Measurements from ENCODE around the gene EXOC2.

Gene EXOC2

DNA sequence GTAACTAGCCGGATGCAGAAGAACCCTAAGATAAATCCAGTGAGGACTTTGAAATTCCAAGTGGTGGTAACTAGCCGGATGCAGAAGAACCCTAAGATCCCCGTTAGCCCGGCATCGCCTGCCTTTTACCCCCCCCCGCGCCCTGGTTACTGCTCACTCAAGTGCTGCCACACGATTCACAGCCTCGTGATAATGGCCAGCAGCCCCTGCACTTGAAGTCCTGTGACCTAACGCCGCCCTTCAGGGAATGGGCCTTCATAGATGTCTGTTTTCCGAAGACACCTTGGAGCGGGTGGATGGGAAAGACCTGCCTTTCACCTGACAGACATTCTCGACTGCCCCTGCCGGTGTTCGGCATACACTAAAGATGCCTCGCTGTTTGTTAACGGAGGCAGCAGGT is 163.9 kb downstream of the EXOC2 start:
- H3K9me3 ChIP-seq (ENCODE audit: control insufficient read depth, low read length), result no peaks in the 10 kb centered on the region
- no peak overlapping the region for H3K23ac ChIP-seq (ENCODE audit: low read length in 2 of 2)
- H4K8ac ChIP-seq (ENCODE audit: low read length), result no peak overlapping the region
- no peak overlapping the region for H3K9ac ChIP-seq (ENCODE audit: low read length)
- no peak overlapping the region for H3K4ac ChIP-seq (ENCODE audit: low read depth in 1 of 2, low read length in 2 of 2)
- no peak overlapping the region for H2AK5ac ChIP-seq (ENCODE audit: low read length, severe bottlenecking)
- no peaks in the 10 kb centered on the region for H3K27me3 ChIP-seq (ENCODE audit: control insufficient read depth in 1 of 2, insufficient read depth in 1 of 2, low read length in 2 of 2)
- no peak overlapping the region for H2BK15ac ChIP-seq (ENCODE audit: low read depth, poor library complexity, severe bottlenecking)
- no peak overlapping the region for H2AFZ ChIP-seq (ENCODE audit: low read depth, low read length)
- H4K91ac ChIP-seq (ENCODE audit: low read length), result no peak overlapping the region
- H3K4me3 ChIP-seq (ENCODE audit: insufficient read depth in 1 of 2, low read depth in 1 of 2, low read length in 2 of 2), result no peak overlapping the region
- no peak overlapping the region for H2BK12ac ChIP-seq (ENCODE audit: low read length in 2 of 2)
- H3K27ac ChIP-seq (ENCODE audit: low read length, poor library complexity, severe bottlenecking), result no peak overlapping the region
- peaks cover 25 to 32% of the 10 kb centered on the region in 2 experiments for H3K36me3 ChIP-seq (ENCODE audit: control insufficient read depth in 1 of 2, insufficient read depth in 2 of 2, low read depth in 1 of 2, low read length in 2 of 2)
- H3K79me1 ChIP-seq (replicated peaks; ENCODE audit: low read length, poor library complexity, severe bottlenecking), result peaks cover 8% of the 10 kb centered on the region
- no peak overlapping the region for H2BK120ac ChIP-seq (ENCODE audit: low read depth, low read length)
- DNase-seq, result no peak
- H2BK5ac ChIP-seq (ENCODE audit: low read depth, low read length, poor library complexity, severe bottlenecking), result no peak overlapping the region
- no peaks in the 10 kb centered on the region for H3K4me1 ChIP-seq (ENCODE audit: control insufficient read depth, insufficient read depth, low read depth, low read length)
- no peak overlapping the region for H3K4me2 ChIP-seq (ENCODE audit: low read length, poor library complexity, severe bottlenecking)
- no peak overlapping the region for H3K14ac ChIP-seq (ENCODE audit: low read length in 2 of 2)
- 91% methylated on average over 18 of the region's 18 CpGs for WGBS
- H3K18ac ChIP-seq (ENCODE audit: low read depth in 1 of 2, low read length in 2 of 2), result no peak overlapping the region

DNA sequence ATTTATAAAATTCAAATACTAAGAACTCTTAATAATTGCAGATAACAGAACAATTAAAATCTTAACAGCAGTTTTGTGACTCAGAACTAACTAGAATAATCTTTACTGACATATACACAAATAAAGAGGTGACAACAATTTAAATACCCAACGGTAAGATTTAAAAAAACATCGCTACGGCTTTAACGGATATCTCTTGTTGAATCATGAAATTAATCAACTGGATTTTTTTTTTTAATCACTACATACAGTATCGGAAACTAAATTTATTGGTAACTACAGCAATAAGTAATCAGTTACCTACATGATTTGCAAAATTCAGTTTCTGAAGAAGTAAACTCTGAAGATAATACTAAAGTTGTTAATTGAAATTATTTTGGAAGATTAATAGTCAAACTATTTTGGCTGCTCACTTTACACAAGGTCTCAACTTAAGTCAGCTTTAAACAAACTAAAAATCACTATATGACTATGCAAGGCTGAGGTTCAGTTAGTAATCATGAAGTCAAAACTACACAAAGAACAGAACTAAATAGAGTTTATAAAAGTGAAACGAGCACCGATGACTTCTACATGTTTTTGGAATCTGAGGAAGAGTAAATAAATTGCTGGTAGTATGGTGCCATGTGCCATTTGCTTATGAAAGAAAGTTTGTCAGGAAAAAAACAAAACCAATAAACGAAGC is 164.8 kb downstream of the EXOC2 start:
- WGBS, result 100% methylated on average over 3 of the region's 8 CpGs
- Histone ChIP-seq H4K91ac (ENCODE audit: low read length) (no peak overlapping the region), H3K4ac (ENCODE audit: low read depth in 1 of 2, low read length in 2 of 2) (no peak overlapping the region), H2BK12ac (ENCODE audit: low read length in 2 of 2) (no peak overlapping the region), H3K27me3 (ENCODE audit: control insufficient read depth in 1 of 2, insufficient read depth in 1 of 2, low read length in 2 of 2) (no peaks in the 10 kb centered on the region), H2AFZ (ENCODE audit: low read depth, low read length) (no peak overlapping the region), H3K36me3 (ENCODE audit: control insufficient read depth in 1 of 2, insufficient read depth in 2 of 2, low read depth in 1 of 2, low read length in 2 of 2) (peaks cover 19 to 35% of the 10 kb centered on the region in 2 experiments), H3K79me1 (replicated peaks; ENCODE audit: low read length, poor library complexity, severe bottlenecking) (peaks cover 8% of the 10 kb centered on the region), H3K9ac (ENCODE audit: low read length) (no peak overlapping the region), H2BK120ac (ENCODE audit: low read depth, low read length) (no peak overlapping the region), H3K18ac (ENCODE audit: low read depth in 1 of 2, low read length in 2 of 2) (no peak overlapping the region), H3K9me3 (ENCODE audit: control insufficient read depth, low read length) (no peaks in the 10 kb centered on the region), H2BK15ac (ENCODE audit: low read depth, poor library complexity, severe bottlenecking) (no peak overlapping the region), H3K4me1 (ENCODE audit: control insufficient read depth, insufficient read depth, low read depth, low read length) (no peaks in the 10 kb centered on the region), H3K14ac (ENCODE audit: low read length in 2 of 2) (no peak overlapping the region), H4K8ac (ENCODE audit: low read length) (no peak overlapping the region), H2BK5ac (ENCODE audit: low read depth, low read length, poor library complexity, severe bottlenecking) (no peak overlapping the region), H3K4me2 (ENCODE audit: low read length, poor library complexity, severe bottlenecking) (no peak overlapping the region), H3K4me3 (ENCODE audit: insufficient read depth in 1 of 2, low read depth in 1 of 2, low read length in 2 of 2) (no peak overlapping the region), H3K27ac (ENCODE audit: low read length, poor library complexity, severe bottlenecking) (no peak overlapping the region), H3K23ac (ENCODE audit: low read length in 2 of 2) (no peak overlapping the region), H2AK5ac (ENCODE audit: low read length, severe bottlenecking) (no peak overlapping the region)
- no peak for DNase-seq

DNA sequence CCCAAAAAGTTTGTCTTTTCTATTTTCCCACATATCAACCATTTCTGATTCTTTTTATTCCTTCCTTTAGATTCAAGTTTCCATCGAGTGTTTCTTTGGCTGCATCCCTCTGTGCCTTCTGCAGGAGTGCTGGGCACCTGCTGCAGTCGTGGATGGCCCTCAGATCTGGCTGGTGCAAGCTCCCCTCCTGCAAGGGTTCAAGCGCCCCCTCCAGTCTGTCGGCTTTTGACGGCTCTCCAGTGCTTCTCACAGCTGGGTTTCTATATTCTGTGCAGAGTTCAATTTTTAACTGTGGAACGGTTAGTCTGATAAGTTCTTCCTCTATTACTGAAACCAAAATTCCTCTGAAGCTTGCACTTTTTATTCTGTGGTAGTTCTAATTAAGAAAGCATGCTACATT is 168.1 kb downstream of the EXOC2 start:
- WGBS, result 85% methylated on average over 4 of the region's 6 CpGs
- no peaks in the 10 kb centered on the region for H3K9me3 ChIP-seq (ENCODE audit: control insufficient read depth, low read length)

DNA sequence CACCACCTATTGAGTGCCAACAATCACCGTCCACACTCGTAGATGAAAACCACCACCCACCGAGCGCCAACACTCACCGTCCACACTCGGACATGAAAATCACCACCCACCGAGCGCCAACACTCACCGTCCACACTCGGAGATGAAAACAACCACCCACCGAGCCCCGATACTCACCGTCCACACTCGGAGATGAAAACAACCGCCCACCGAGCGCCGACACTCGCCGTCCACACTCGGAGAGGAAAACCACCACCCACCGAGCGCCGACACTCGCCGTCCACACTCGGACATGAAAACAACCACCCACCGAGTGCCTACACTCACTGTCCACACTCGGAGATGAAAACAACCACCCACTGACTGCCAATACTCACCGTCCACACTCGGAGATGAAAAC is 172.1 kb downstream of the EXOC2 start:
- Histone ChIP-seq H3K18ac (ENCODE audit: low read depth in 1 of 2, low read length in 2 of 2) (no peak overlapping the region), H2BK12ac (ENCODE audit: low read length in 2 of 2) (no peak overlapping the region), H2BK15ac (ENCODE audit: low read depth, poor library complexity, severe bottlenecking) (no peak overlapping the region), H3K9ac (ENCODE audit: low read length) (no peak overlapping the region), H3K36me3 (ENCODE audit: control insufficient read depth in 1 of 2, insufficient read depth in 2 of 2, low read depth in 1 of 2, low read length in 2 of 2) (peaks cover 15 to 32% of the 10 kb centered on the region in 2 experiments), H2AFZ (ENCODE audit: low read depth, low read length) (no peak overlapping the region), H2AK5ac (ENCODE audit: low read length, severe bottlenecking) (no peak overlapping the region), H3K4me2 (ENCODE audit: low read length, poor library complexity, severe bottlenecking) (no peak overlapping the region), H3K4ac (ENCODE audit: low read depth in 1 of 2, low read length in 2 of 2) (no peak overlapping the region), H3K4me3 (ENCODE audit: insufficient read depth in 1 of 2, low read depth in 1 of 2, low read length in 2 of 2) (no peak overlapping the region), H3K79me1 (replicated peaks; ENCODE audit: low read length, poor library complexity, severe bottlenecking) (peaks cover 19% of the 10 kb centered on the region), H4K91ac (ENCODE audit: low read length) (no peak overlapping the region), H2BK120ac (ENCODE audit: low read depth, low read length) (no peak overlapping the region), H3K27me3 (ENCODE audit: control insufficient read depth in 1 of 2, insufficient read depth in 1 of 2, low read length in 2 of 2) (no peaks in the 10 kb centered on the region), H2BK5ac (ENCODE audit: low read depth, low read length, poor library complexity, severe bottlenecking) (no peak overlapping the region), H3K9me3 (ENCODE audit: control insufficient read depth, low read length) (peaks cover 10% of the 10 kb centered on the region), H3K27ac (ENCODE audit: low read length, poor library complexity, severe bottlenecking) (no peak overlapping the region), H3K14ac (ENCODE audit: low read length in 2 of 2) (no peak overlapping the region), H3K4me1 (ENCODE audit: control insufficient read depth, insufficient read depth, low read depth, low read length) (no peaks in the 10 kb centered on the region), H3K23ac (ENCODE audit: low read length in 2 of 2) (no peak overlapping the region), H4K8ac (ENCODE audit: low read length) (no peak overlapping the region)
- DNase-seq, result no peak
- WGBS, result 93% methylated on average over 31 of the region's 31 CpGs

More for the DNA sequence above, 168.1 kb downstream of the EXOC2 start:
- H3K9ac ChIP-seq (ENCODE audit: low read length), result no peak overlapping the region
- peaks cover 25 to 29% of the 10 kb centered on the region in 2 experiments for H3K36me3 ChIP-seq (ENCODE audit: control insufficient read depth in 1 of 2, insufficient read depth in 2 of 2, low read depth in 1 of 2, low read length in 2 of 2)
- no peak overlapping the region for H3K4me3 ChIP-seq (ENCODE audit: insufficient read depth in 1 of 2, low read depth in 1 of 2, low read length in 2 of 2)
- H3K27ac ChIP-seq (ENCODE audit: low read length, poor library complexity, severe bottlenecking), result no peak overlapping the region
- no peak overlapping the region for H3K4me2 ChIP-seq (ENCODE audit: low read length, poor library complexity, severe bottlenecking)
- no peak for DNase-seq
- H3K4ac ChIP-seq (ENCODE audit: low read depth in 1 of 2, low read length in 2 of 2), result no peak overlapping the region
- no peak overlapping the region for H2BK15ac ChIP-seq (ENCODE audit: low read depth, poor library complexity, severe bottlenecking)
- no peak overlapping the region for H2AFZ ChIP-seq (ENCODE audit: low read depth, low read length)
- H2BK5ac ChIP-seq (ENCODE audit: low read depth, low read length, poor library complexity, severe bottlenecking), result no peak overlapping the region
- H4K8ac ChIP-seq (ENCODE audit: low read length), result no peak overlapping the region
- no peaks in the 10 kb centered on the region for H3K27me3 ChIP-seq (ENCODE audit: control insufficient read depth in 1 of 2, insufficient read depth in 1 of 2, low read length in 2 of 2)
- H4K91ac ChIP-seq (ENCODE audit: low read length), result no peak overlapping the region
- H3K14ac ChIP-seq (ENCODE audit: low read length in 2 of 2), result no peak overlapping the region
- no peak overlapping the region for H2BK12ac ChIP-seq (ENCODE audit: low read length in 2 of 2)
- no peak overlapping the region for H3K18ac ChIP-seq (ENCODE audit: low read depth in 1 of 2, low read length in 2 of 2)
- peaks cover 12% of the 10 kb centered on the region for H3K79me1 ChIP-seq (replicated peaks; ENCODE audit: low read length, poor library complexity, severe bottlenecking)
- H3K23ac ChIP-seq (ENCODE audit: low read length in 2 of 2), result no peak overlapping the region
- no peaks in the 10 kb centered on the region for H3K4me1 ChIP-seq (ENCODE audit: control insufficient read depth, insufficient read depth, low read depth, low read length)
- no peak overlapping the region for H2BK120ac ChIP-seq (ENCODE audit: low read depth, low read length)
- H2AK5ac ChIP-seq (ENCODE audit: low read length, severe bottlenecking), result no peak overlapping the region

Data from mesenchymal stem cell (in vitro differentiated cells and primary cell).